Loucy (cell line): Measurements from ENCODE around the gene FOXR1.

Experiments
- H2AFZ ChIP-seq: fragments of 200-600 bp; sonication (generic); 2 replicates; pipeline ENCODE4 v1.6.0; 2016; ENCODE audit warnings: antibody characterized with exemption, mild to moderate bottlenecking, low read length, moderate library complexity
- H3F3A ChIP-seq: fragments of 200-600 bp; 2 replicates; pipeline ENCODE4 v1.6.0; 2016; ENCODE audit warnings: antibody characterized with exemption, low read depth, mild to moderate bottlenecking
- H3K27me3 ChIP-seq: fragments of 200-600 bp; sonication (generic); 2 replicates; pipeline ENCODE4 v1.6.1; 2014; ENCODE audit warnings: low read length, mild to moderate bottlenecking; ENCODE audit not compliant: insufficient read depth, poor library complexity, severe bottlenecking
- H3K36me3 ChIP-seq: fragments of 200-600 bp; sonication (generic); 2 replicates; pipeline ENCODE4 v1.6.1; 2016; ENCODE audit warnings: low read length; ENCODE audit not compliant: insufficient read depth
- H3K4me1 ChIP-seq: fragments of 200-600 bp; sonication (generic); 2 replicates; pipeline ENCODE4 v1.5.1; 2014; ENCODE audit warnings: low read length, mild to moderate bottlenecking; ENCODE audit not compliant: insufficient read depth, poor library complexity, severe bottlenecking
- H3K4me2 ChIP-seq: fragments of 200-600 bp; sonication (generic); 2 replicates; pipeline ENCODE4 v1.6.0; 2014; ENCODE audit warnings: antibody characterized with exemption, low read length, low read depth, mild to moderate bottlenecking; ENCODE audit not compliant: poor library complexity, severe bottlenecking
- H3K4me3 ChIP-seq: fragments of 200-600 bp; sonication (generic); 2 replicates; pipeline ENCODE4 v1.5.1; 2014; ENCODE audit warnings: low read length, mild to moderate bottlenecking, mixed read lengths; ENCODE audit not compliant: poor library complexity, severe bottlenecking
- H3K79me2 ChIP-seq: fragments of 200-600 bp; sonication (generic); 2 replicates; pipeline ENCODE4 v1.6.1; 2014; ENCODE audit warnings: low read length; ENCODE audit not compliant: insufficient read depth
- H3K9ac ChIP-seq: fragments of 200-600 bp; sonication (generic); 2 replicates; pipeline ENCODE4 v1.6.0; 2014; ENCODE audit warnings: mild to moderate bottlenecking, low read depth, low read length, moderate library complexity; ENCODE audit not compliant: poor library complexity, severe bottlenecking
- H3K9me2 ChIP-seq: fragments of 200-600 bp; sonication (generic); replicated peaks from 2 replicates; pipeline ENCODE4 v1.6.1; 2016; ENCODE audit warnings: low read depth, low read length, mixed read lengths
- H3K9me3 ChIP-seq: fragments of 200-600 bp; sonication (generic); 2 replicates; pipeline ENCODE4 v1.6.1; 2014; ENCODE audit warnings: mild to moderate bottlenecking, antibody characterized with exemption, low read length, low read depth; ENCODE audit not compliant: insufficient read depth
- H4K20me1 ChIP-seq: fragments of 200-600 bp; sonication (generic); 2 replicates; pipeline ENCODE4 v1.6.0; 2014; ENCODE audit warnings: antibody characterized with exemption, low read length, mild to moderate bottlenecking; ENCODE audit not compliant: insufficient read depth, poor library complexity, severe bottlenecking
- CTCF ChIP-seq: fragments of 200-600 bp; sonication (generic); conservative IDR thresholded peaks from 2 replicates; pipeline ENCODE4 v1.5.1; 2014; ENCODE audit warnings: mild to moderate bottlenecking, antibody characterized with exemption, low read length
- EZH2phosphoT487 ChIP-seq: fragments of 200-600 bp; IDR thresholded peaks from 2 replicates; pipeline ENCODE4 v1.6.1; 2018; ENCODE audit warnings: antibody characterized with exemption, mild to moderate bottlenecking, moderate library complexity, borderline replicate concordance

Gene FOXR1

GRCh38 chr11:118930094-118930712 is 41.4 kb upstream of the FOXR1 start:
- H3K9me2 ChIP-seq = no peaks in the 10 kb centered on the region
- H3K4me2 ChIP-seq = peak overlapping the region; percentile 98
- no peaks in the 10 kb centered on the region for H3K27me3 ChIP-seq
- peak overlapping the region; percentile 92 for H2AFZ ChIP-seq
- H4K20me1 ChIP-seq = no peaks in the 10 kb centered on the region
- TF ChIP-seq CTCF (peak; percentile 96), EZH2phosphoT487 (no peak)
- no peaks in the 10 kb centered on the region for H3K9me3 ChIP-seq
- no peaks in the 10 kb centered on the region; the same call in 1 of the 2 replicates for H3F3A ChIP-seq
- peaks cover 15% of the 10 kb centered on the region for H3K4me1 ChIP-seq
- H3K79me2 ChIP-seq = peaks cover 2% of the 10 kb centered on the region
- peak overlapping the region; percentile 80 for H3K9ac ChIP-seq
- H3K36me3 ChIP-seq = no peaks in the 10 kb centered on the region
- peak overlapping the region; percentile 88 for H3K4me3 ChIP-seq

- Histone ChIP-seq H3K9me2 (no peaks in the 10 kb centered on the region), H3K27me3 (no peaks in the 10 kb centered on the region), H3K4me1 (peaks cover 15% of the 10 kb centered on the region), H3K36me3 (no peaks in the 10 kb centered on the region), H3F3A (no peaks in the 10 kb centered on the region; the same call in 1 of the 2 replicates), H3K79me2 (no peaks in the 10 kb centered on the region), H3K9ac (no peak overlapping the region), H3K4me2 (no peak overlapping the region), H3K9me3 (no peaks in the 10 kb centered on the region), H3K4me3 (no peak overlapping the region), H2AFZ (no peak overlapping the region), H4K20me1 (no peaks in the 10 kb centered on the region)
- TF ChIP-seq CTCF (no peak), EZH2phosphoT487 (no peak)
These were observed 40.0 kb upstream of the FOXR1 start for GRCh38 chr11:118931571-118931970.

GRCh38 chr11:118933486-118933885 is 38.1 kb upstream of the FOXR1 start:
- no peak overlapping the region for H3K9ac ChIP-seq

More at GRCh38 chr11:118933486-118933885, 38.1 kb upstream of the FOXR1 start:
- H3K27me3 ChIP-seq = no peaks in the 10 kb centered on the region
- H3K9me2 ChIP-seq = no peaks in the 10 kb centered on the region
- no peaks in the 10 kb centered on the region for H3K79me2 ChIP-seq
- H3F3A ChIP-seq = no peaks in the 10 kb centered on the region; the same call in 1 of the 2 replicates
- no peaks in the 10 kb centered on the region for H3K9me3 ChIP-seq
- no peak overlapping the region for H3K4me2 ChIP-seq
- H2AFZ ChIP-seq = no peak overlapping the region
- no peaks in the 10 kb centered on the region for H3K36me3 ChIP-seq
- H3K4me3 ChIP-seq = no peak overlapping the region
- no peak for TF ChIP-seq EZH2phosphoT487
- no peak for TF ChIP-seq CTCF
- peaks cover 10% of the 10 kb centered on the region for H3K4me1 ChIP-seq
- H4K20me1 ChIP-seq = no peaks in the 10 kb centered on the region
